ENCODE results near the gene MYO9B. TPM values are rescaled to one million over a fixed set of nuclear protein-coding genes. Genes with fewer than 3 reads are reported as not detected.

MYO9B gene
- total RNA-seq, 1 experiment from 2014 or later: 58.6 TPM

- no peak for DNase-seq
- no peak for TF ChIP-seq CTCF (conservative IDR thresholded peaks at IDR 0.05)
- H3K27ac Mint-ChIP-seq: peak overlapping the region in 1 of 3 experiments; percentile 33; a peak in 2 of 7 replicates
Measured at GRCh38 chr19:17045907-17046502, 29.6 kb upstream of the MYO9B start.

More at GRCh38 chr19:17045907-17046502, 29.6 kb upstream of the MYO9B start:
- Histone ChIP-seq H3K79me2 (ENCODE audit: insufficient read depth, low read length) (no peaks in the 10 kb centered on the region), H2BK15ac (ENCODE audit: low read depth, low read length) (no peak overlapping the region), H3K79me1 (ENCODE audit: insufficient read depth, low read depth, low read length, poor library complexity, severe bottlenecking) (no peaks in the 10 kb centered on the region), H2BK120ac (ENCODE audit: low read depth, low read length, poor library complexity, severe bottlenecking) (no peak overlapping the region), H2BK20ac (ENCODE audit: low read depth, low read length, poor library complexity, severe bottlenecking) (no peak overlapping the region), H3K18ac (ENCODE audit: insufficient read length, low read depth, low read length) (no peak overlapping the region), H3K23me2 (ENCODE audit: insufficient read length, low read depth, low read length, poor library complexity, severe bottlenecking) (no peaks in the 10 kb centered on the region), H3K4me1 (ENCODE audit: insufficient read depth, low read length) (no peaks in the 10 kb centered on the region), H3K27me3 (ENCODE audit: insufficient read depth, low read length) (no peaks in the 10 kb centered on the region), H2AK5ac (ENCODE audit: insufficient read length, low read length) (no peak overlapping the region), H2AFZ (ENCODE audit: low read length) (no peak overlapping the region), H3K4me2 (ENCODE audit: insufficient read depth, insufficient read length, low read length) (no peak overlapping the region), H3T11ph (ENCODE audit: low read length) (no peak overlapping the region), H3K23ac (ENCODE audit: insufficient read length, low read depth, low read length) (no peak overlapping the region), H2BK5ac (ENCODE audit: insufficient read length, low read length) (no peak overlapping the region), H3K27ac (ENCODE audit: insufficient read length, low read depth, low read length) (no peak overlapping the region), H3K9me3 (ENCODE audit: control insufficient read depth, low read depth, low read length) (no peaks in the 10 kb centered on the region), H3K9ac (ENCODE audit: extremely low read depth, insufficient read length, low read length) (no peak overlapping the region), H4K8ac (replicated peaks; ENCODE audit: insufficient read length, low read depth, low read length) (no peak overlapping the region), H3K56ac (ENCODE audit: insufficient read length, low read depth, low read length) (no peak overlapping the region), H4K20me1 (ENCODE audit: control insufficient read depth, insufficient read depth, insufficient read length) (no peaks in the 10 kb centered on the region), H2BK12ac (ENCODE audit: insufficient read length, low read depth, low read length) (no peak overlapping the region), H4K91ac (ENCODE audit: insufficient read length, low read depth, low read length) (no peak overlapping the region), H3K14ac (ENCODE audit: insufficient read depth, low read length) (no peak overlapping the region), H4K5ac (ENCODE audit: insufficient read length, low read depth, low read length) (no peak overlapping the region), H3K4ac (ENCODE audit: low read depth, low read length) (no peak overlapping the region)
- no peaks in the 10 kb centered on the region for H3K9me3 Mint-ChIP-seq
- peaks cover 9 to 30% (median 10%) of the 10 kb centered on the region in 3 experiments for H3K36me3 Mint-ChIP-seq (ENCODE audit: insufficient read depth in 1 of 3, low read depth in 3 of 3)
- H3K4me1 Mint-ChIP-seq: peaks cover 3 to 21% of the 10 kb centered on the region in 2 experiments; a peak in 3 of 4 replicates
- WGBS (ENCODE audit: extremely low coverage, insufficient read length, low lambda C conversion rate): no CpG with 5 or more reads among the region's 5 CpGs
- no peaks in the 10 kb centered on the region for H3K27me3 Mint-ChIP-seq (ENCODE audit: low read depth)
- H3K4me3 Mint-ChIP-seq: no peak overlapping the region
